Endothelial cell of umbilical vein (primary cell): ENCODE data around the gene PAK4. TPM values are rescaled to one million over a fixed set of nuclear protein-coding genes. Genes with fewer than 3 reads are reported as not detected.

Source experiments
- BruUV-seq: library from RNA; stranded (reverse); fragments of 400-500 nt; replicated peaks from 2 replicates; lab custom pipeline; 2021; lab: Mats Ljungman, UMichigan
- CTCF ChIA-PET: fragments of 300-600, 350-600 bp; sonication (Branson Sonifier 250); formaldehyde crosslinking; loops from one replicate; lab custom pipeline; 2021; ENCODE audit warnings: antibody characterized with exemption, inconsistent platforms; lab: Charles Lee
- POLR2A ChIA-PET: fragments of 300-600, 350-600 bp; sonication (Branson Sonifier 250); formaldehyde crosslinking; loops from one replicate; lab custom pipeline; 2021; ENCODE audit warnings: antibody characterized with exemption, inconsistent platforms; lab: Charles Lee
- DNase-seq: peaks from one replicate; pipeline ENCODE4 v3.0.0-alpha.2; 2011; ENCODE audit warnings: low read depth, low spot score
- FAIRE-seq: peaks from 2 replicates; lab custom pipeline; 2011; peaks lifted over from hg19 to GRCh38; lab: Jason Lieb, UNC
- H2AFZ ChIP-seq: 2 replicates; pipeline ENCODE4 v1.6.0; 2012; ENCODE audit warnings: low read depth, low read length, control low read depth, inconsistent platforms
- H3K27ac ChIP-seq: 2 replicates; pipeline ENCODE4 v1.5.1; 2011; ENCODE audit warnings: low read depth, mild to moderate bottlenecking, control low read depth, low read length, moderate library complexity; ENCODE audit not compliant: insufficient read depth
- H3K27me3 ChIP-seq, 2 experiments: 2 replicates each; pipeline versions ENCODE4 v1.6.0 to v1.6.1; 2011; ENCODE audit warnings: low read length in 2 of 2, mixed read lengths in 1 of 2; ENCODE audit not compliant: control insufficient read depth in 2 of 2, insufficient read depth in 2 of 2
- H3K36me3 ChIP-seq, 2 experiments: 2 replicates in 1 of 2; 3 replicates in 1 of 2; pipeline ENCODE4 v1.5.1; 2011; ENCODE audit warnings: low read length in 2 of 2, mild to moderate bottlenecking in 1 of 2, moderate library complexity in 1 of 2; ENCODE audit not compliant: control insufficient read depth in 2 of 2, insufficient read depth in 2 of 2; ENCODE audit errors: extremely low read depth in 1 of 2
- H3K4me1 ChIP-seq: 3 replicates; pipeline ENCODE4 v1.5.1; 2011; ENCODE audit warnings: mild to moderate bottlenecking, low read length; ENCODE audit not compliant: control insufficient read depth, insufficient read depth; ENCODE audit errors: extremely low read depth
- H3K4me2 ChIP-seq: 2 replicates; pipeline ENCODE4 v1.6.1; 2011; ENCODE audit warnings: low read length, control low read depth, mixed read lengths; ENCODE audit not compliant: insufficient read depth
- H3K4me3 ChIP-seq, 3 experiments: fragments of 200-600 bp in 1 of 3; sonication (generic), shearing (Covaris generic) in 1 of 3; replicated peaks in 1 of 3; 2 replicates each; pipeline ENCODE4 v1.5.1; 2011 to 2016; ENCODE audit warnings: control low read depth in 3 of 3, low read length in 3 of 3, mild to moderate bottlenecking in 2 of 3, inconsistent platforms in 1 of 3, low read depth in 1 of 3, moderate library complexity in 1 of 3; ENCODE audit not compliant: insufficient read depth in 1 of 3
- H3K79me2 ChIP-seq: 2 replicates; pipeline ENCODE4 v1.6.0; 2012; ENCODE audit warnings: low read length, inconsistent platforms; ENCODE audit not compliant: control insufficient read depth, insufficient read depth
- H3K9ac ChIP-seq: replicated peaks from 2 replicates; pipeline ENCODE3; 2011; ENCODE audit warnings: low read length, control low read depth; ENCODE audit not compliant: insufficient read depth; ENCODE audit errors: extremely low read depth
- H3K9me1 ChIP-seq: replicated peaks from 3 replicates; pipeline ENCODE4 v1.6.0; 2011; ENCODE audit warnings: mild to moderate bottlenecking, low read length; ENCODE audit not compliant: control insufficient read depth, insufficient read depth; ENCODE audit errors: extremely low read depth
- H3K9me3 ChIP-seq: replicated peaks from 2 replicates; pipeline ENCODE4 v1.5.1; 2012; ENCODE audit warnings: low read length, inconsistent platforms; ENCODE audit not compliant: control insufficient read depth, insufficient read depth
- H4K20me1 ChIP-seq: replicated peaks from 2 replicates; pipeline ENCODE3; 2011; ENCODE audit warnings: mild to moderate bottlenecking, low read length; ENCODE audit not compliant: control insufficient read depth, insufficient read depth; ENCODE audit errors: extremely low read depth
- EZH2 ChIP-seq: IDR thresholded peaks from 2 replicates; pipeline ENCODE4 v1.6.1; 2012; ENCODE audit warnings: borderline replicate concordance, low read depth, mild to moderate bottlenecking, moderate library complexity, low read length, inconsistent platforms; ENCODE audit not compliant: severe bottlenecking
- FOS ChIP-seq: IDR thresholded peaks from 2 replicates; pipeline ENCODE4 v1.6.1; 2011; ENCODE audit warnings: mild to moderate bottlenecking, low read length, moderate library complexity, borderline replicate concordance; ENCODE audit not compliant: insufficient read depth
- GATA2 ChIP-seq: IDR thresholded peaks from 2 replicates; pipeline ENCODE4 v1.7.0; 2011; ENCODE audit warnings: low read depth, mild to moderate bottlenecking, moderate library complexity, mixed read lengths, low read length; ENCODE audit not compliant: insufficient read length, insufficient read depth
- JUN ChIP-seq: IDR thresholded peaks from 2 replicates; pipeline ENCODE4 v1.6.1; 2011; ENCODE audit warnings: borderline replicate concordance, low read depth; ENCODE audit not compliant: insufficient read length, insufficient read depth
- MYC ChIP-seq: IDR thresholded peaks from one replicate; pipeline ENCODE4 v1.6.1; 2011; ENCODE audit warnings: mild to moderate bottlenecking, low read depth, low read length
- POLR2A ChIP-seq: IDR thresholded peaks from 2 replicates; pipeline ENCODE4 v1.6.1; 2012; ENCODE audit warnings: low read depth, mild to moderate bottlenecking, control low read depth, low read length
- POLR2AphosphoS5 ChIP-seq: IDR thresholded peaks from 2 replicates; pipeline ENCODE4 v1.6.1; 2012; ENCODE audit warnings: low read depth, mild to moderate bottlenecking, control low read depth, low read length, moderate library complexity; ENCODE audit not compliant: insufficient read depth
- dilution Hi-C: fragments of 300-500 bp; cut with MboI; formaldehyde crosslinking; loops from one replicate; pipeline ENCODE4 v1.15.0; 2019; ENCODE audit warnings: low sequenced_read_pairs; ENCODE audit not compliant: extremely low pct_ligation_motif_present
- intact Hi-C: fragments of 100-400 bp; cut with micrococcal nuclease; formaldehyde crosslinking; loops from one replicate; pipeline ENCODE4 v1.10.0; 2022
- polyA plus RNA-seq, 4 experiments: library from polyadenylated mRNA; depleted of rRNA in 3 of 4; stranded (reverse) in 3 of 4; unstranded in 1 of 4; fragments of >200 nt; gene quantifications; 2 replicates each; pipeline versions ENCODE4 v1.2.1 to v1.2.3, GENCODE V29; 2011 to 2012; ENCODE audit warnings: missing spikeins in 1 of 4
- total RNA-seq: library from RNA; stranded (reverse); gene quantifications from 2 replicates; pipeline ENCODE4 v1.2.3, GENCODE V29; 2021
- TF ChIP-seq, protein P1 (sequence below), 2 donors: IDR thresholded peaks; 1 replicate in 1 of 2; 2 replicates in 1 of 2; pipeline ENCODE4 v1.5.1; 2011; ENCODE audit warnings: low read length in 2 of 2, mild to moderate bottlenecking in 2 of 2, moderate library complexity in 2 of 2, control low read depth in 1 of 2, inconsistent platforms in 1 of 2, low read depth in 1 of 2; ENCODE audit not compliant: insufficient read depth in 1 of 2; ENCODE audit errors: extremely low read depth in 1 of 2
- TF ChIP-seq, protein P2 (sequence below): IDR thresholded peaks from 2 replicates; pipeline ENCODE4 v1.6.1; 2011; ENCODE audit not compliant: insufficient read depth, insufficient read length

Gene PAK4
- total and polyA plus RNA-seq, 2 donors (not counting 3 experiments of a cell fraction or from before 2014, with no cell fraction given): 39.8 to 55.4 TPM

GRCh38 chr19:39080431-39080830, 45.2 kb upstream of the PAK4 start:
- no peak overlapping the region for H3K27ac ChIP-seq
- no peak for FAIRE-seq
- no peak overlapping the region for H3K4me2 ChIP-seq
- H3K9me1 ChIP-seq: no peaks in the 10 kb centered on the region
- no TSS peak for BruUV-seq
- ChIA-PET POLR2A (no interaction called here), CTCF (no interaction called here)
- no peaks in the 10 kb centered on the region for H3K9me3 ChIP-seq
- no peak for TF ChIP-seq POLR2A
- no peak for TF ChIP-seq EZH2
- no peak for TF ChIP-seq POLR2AphosphoS5
- no peak for TF ChIP-seq FOS
- TF ChIP-seq GATA2: no peak
- TF ChIP-seq JUN: no peak
- no peak for TF ChIP-seq MYC
- TF ChIP-seq, protein P1, sequence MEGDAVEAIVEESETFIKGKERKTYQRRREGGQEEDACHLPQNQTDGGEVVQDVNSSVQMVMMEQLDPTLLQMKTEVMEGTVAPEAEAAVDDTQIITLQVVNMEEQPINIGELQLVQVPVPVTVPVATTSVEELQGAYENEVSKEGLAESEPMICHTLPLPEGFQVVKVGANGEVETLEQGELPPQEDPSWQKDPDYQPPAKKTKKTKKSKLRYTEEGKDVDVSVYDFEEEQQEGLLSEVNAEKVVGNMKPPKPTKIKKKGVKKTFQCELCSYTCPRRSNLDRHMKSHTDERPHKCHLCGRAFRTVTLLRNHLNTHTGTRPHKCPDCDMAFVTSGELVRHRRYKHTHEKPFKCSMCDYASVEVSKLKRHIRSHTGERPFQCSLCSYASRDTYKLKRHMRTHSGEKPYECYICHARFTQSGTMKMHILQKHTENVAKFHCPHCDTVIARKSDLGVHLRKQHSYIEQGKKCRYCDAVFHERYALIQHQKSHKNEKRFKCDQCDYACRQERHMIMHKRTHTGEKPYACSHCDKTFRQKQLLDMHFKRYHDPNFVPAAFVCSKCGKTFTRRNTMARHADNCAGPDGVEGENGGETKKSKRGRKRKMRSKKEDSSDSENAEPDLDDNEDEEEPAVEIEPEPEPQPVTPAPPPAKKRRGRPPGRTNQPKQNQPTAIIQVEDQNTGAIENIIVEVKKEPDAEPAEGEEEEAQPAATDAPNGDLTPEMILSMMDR (IDR thresholded peaks at IDR 0.05; ENCODE audit: extremely low read depth in 1 of 2, insufficient read depth in 1 of 2, low read depth in 1 of 2, low read length in 2 of 2): no peak
- TF ChIP-seq, protein P2, sequence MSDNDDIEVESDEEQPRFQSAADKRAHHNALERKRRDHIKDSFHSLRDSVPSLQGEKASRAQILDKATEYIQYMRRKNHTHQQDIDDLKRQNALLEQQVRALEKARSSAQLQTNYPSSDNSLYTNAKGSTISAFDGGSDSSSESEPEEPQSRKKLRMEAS: no peak
- peaks cover 19% of the 10 kb centered on the region for H3K4me1 ChIP-seq
- no peak overlapping the region for H3K4me3 ChIP-seq
- no peak overlapping the region for H2AFZ ChIP-seq
- H3K9ac ChIP-seq: no peak overlapping the region
- no peaks in the 10 kb centered on the region for H3K36me3 ChIP-seq
- no peak for DNase-seq
- no peaks in the 10 kb centered on the region for H4K20me1 ChIP-seq
- dilution Hi-C loops (no loop called here), intact Hi-C loops (no loop called here)
- no peaks in the 10 kb centered on the region for H3K27me3 ChIP-seq
- no peaks in the 10 kb centered on the region for H3K79me2 ChIP-seq
